GM21529 (cell line): ENCODE results near the gene IGLL1.
"Not testable (repeated sequence)": the region's sequence is repeated elsewhere in the genome, so short reads cannot be mapped to it uniquely, and the experiment has no call there.

Experiments
- ATAC-seq: cut with Tn5 transposase; IDR thresholded peaks from one replicate; pipeline ENCODE4 v1.9.1; 2021; ENCODE audit not compliant: unreplicated experiment

Gene IGLL1

DNA sequence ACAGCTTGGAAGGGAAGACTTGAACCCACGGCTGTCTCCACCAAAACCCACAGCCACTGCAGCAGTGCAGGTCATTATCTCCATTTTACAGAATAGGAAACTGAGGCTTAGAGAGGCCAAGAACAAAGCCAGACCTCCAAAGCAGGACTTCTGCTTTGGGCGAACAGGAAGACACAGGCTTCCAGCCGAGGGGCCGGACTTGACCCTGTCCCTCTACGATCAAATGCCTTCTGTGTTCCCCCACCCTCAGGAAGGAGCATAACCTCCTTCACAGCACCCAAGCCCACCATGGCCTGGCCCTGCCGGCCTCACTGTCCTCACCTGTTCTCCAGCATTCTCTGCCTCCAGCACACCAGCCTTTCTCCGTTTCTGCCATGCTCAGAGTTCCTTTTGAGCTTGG lies 15.8 kb downstream of the IGLL1 start:
- no peak for ATAC-seq

DNA sequence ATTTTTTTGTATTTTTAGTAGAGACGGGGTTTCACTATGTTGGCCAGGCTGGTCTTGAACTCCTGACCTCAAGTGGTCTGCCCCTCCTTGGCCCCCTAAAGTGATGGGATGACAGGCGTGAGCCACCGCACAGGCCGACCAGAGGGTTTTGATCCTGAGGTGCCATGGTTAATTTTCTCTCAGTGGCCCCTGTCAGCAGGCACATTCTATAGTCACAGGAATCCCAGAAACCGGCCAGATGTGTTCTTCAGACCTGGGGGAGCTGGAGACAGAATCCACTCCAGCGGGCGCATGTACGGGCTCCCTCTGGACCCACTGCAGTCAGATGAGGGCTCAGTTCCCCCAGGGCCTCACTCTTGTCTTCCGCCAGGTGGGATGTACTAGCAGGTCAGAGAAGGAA lies 17.0 kb downstream of the IGLL1 start:
- no peak for ATAC-seq

DNA sequence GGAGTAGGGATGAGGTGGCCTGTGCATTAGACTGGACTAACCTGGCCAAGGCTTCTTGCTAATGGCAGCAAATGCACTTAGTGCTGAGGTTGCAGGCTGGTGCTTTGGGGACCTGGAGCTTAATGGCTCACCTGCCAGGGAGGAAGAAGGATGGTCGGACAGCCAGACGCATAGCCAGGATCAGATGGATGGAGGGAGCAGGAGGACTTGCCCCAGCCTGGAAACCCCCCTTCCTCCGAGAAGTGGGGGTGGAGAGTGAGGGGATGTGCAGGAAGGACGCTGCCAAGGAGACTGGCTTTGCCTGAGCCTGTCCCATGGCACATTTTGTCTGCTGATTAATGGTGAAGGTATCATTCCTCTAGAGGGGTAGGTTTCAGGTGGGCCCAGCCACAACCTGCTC lies 17.9 kb downstream of the IGLL1 start:
- no peak for ATAC-seq

DNA sequence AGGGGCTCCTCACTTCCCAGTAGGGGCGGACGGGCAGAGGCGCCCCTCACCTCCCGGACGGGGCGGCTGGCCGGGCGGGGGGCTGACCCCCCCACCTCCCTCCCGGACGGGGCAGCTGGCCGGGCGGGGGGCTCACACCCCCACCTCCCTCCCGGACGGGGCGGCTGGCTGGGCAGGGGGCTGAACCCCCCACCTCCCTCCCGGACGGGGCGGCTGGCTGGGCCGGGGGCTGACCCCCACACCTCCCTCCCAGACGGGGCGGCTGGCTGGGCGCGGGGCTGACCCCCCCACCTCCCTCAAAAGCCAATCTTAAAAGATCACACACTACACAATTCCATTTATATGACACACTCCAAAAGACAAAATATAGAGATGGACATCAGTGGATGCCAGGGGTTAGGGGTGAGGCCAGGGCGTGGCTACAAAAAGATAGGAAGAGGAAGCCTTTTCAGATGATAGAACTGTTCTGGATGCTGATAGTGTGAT lies 19.0 kb downstream of the IGLL1 start:
- not testable (repeated sequence) for ATAC-seq

DNA sequence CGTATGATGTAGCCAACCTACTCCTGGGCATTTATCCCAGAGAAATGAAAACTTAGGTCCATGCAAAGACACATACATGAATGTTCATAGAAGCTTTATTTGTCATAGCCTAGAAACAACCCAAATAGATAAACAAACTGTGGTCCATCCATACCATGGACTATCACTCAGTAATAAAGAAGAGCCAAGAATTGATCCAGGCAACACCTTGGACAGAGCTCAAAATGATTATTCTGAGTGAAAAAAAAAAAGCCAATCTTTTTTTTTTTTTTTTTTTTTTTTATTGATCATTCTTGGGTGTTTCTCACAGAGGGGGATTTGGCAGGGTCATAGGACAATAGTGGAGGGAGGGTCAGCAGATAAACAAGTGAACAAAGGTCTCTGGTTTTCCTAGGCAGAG lies 19.9 kb downstream of the IGLL1 start:
- ATAC-seq, result not testable (repeated sequence)

DNA sequence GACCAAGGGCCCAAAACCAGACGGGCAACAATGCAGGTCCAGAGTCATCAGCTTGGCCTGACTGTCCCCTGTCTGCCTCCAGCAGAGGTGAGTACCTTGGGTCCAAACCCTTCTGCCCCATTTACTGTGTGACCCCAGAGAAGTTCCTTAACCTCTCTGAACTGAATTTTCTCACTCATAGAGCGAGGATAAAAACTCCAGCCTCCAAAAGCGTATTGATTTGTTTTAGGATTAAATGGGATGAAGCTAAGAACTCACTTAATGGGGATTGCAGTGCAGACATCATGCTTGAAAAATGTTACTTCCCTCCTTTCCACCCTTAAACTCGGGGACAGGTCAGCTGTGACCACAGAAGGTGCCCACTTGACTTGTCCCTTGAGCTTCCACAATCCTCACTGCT lies 22.6 kb downstream of the IGLL1 start:
- no peak for ATAC-seq

DNA sequence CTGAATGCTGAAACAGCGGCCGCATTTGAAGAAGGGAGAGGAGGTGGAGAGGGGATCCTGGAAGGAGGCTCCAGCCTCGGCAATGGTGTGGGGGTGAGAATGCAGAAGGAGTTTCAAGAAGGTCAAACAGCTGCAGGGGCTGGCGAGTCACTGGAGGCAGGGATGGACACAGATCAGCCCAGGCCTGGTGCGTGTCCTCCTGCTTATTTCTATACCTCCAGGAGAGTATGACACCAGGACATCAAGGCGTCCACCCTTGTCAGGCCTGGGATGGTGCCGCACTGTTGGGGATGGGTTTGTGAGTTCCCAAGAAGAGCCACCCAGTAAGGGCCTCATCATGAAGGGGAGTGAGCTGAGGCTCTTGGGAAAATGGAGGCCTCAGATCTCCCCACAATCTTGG lies 23.1 kb downstream of the IGLL1 start:
- no peak for ATAC-seq

- no peak for ATAC-seq
Measured at GRCh38 chr22:23556026-23556620, 24.0 kb downstream of the IGLL1 start.

DNA sequence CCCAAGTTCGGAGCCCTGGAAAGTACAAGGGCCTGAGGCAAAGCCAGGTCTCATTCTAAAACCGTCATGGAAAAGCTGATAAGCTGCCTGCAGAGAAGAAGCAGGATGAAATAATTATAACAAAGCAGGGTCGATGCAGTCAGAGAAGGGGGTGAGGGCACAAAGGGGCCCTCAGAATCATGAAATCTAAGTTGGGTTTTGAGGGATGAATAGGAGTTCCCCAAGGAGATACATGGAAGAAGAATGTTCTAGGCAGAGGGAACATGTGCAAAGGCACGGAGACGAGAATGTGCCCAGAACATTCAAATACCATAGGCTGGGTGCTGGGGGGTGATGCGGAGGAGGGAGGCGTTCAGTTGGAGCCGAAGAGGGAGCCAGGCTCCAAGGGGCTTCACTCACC lies 25.0 kb downstream of the IGLL1 start:
- no peak for ATAC-seq

GRCh38 chr22:23553924-23554870 lies 25.9 kb downstream of the IGLL1 start:
- ATAC-seq, result no peak

- ATAC-seq, result no peak
Measured at GRCh38 chr22:23553438-23553837, 26.7 kb downstream of the IGLL1 start.

- ATAC-seq, result no peak
Measured at GRCh38 chr22:23552573-23552972, 27.5 kb downstream of the IGLL1 start.

DNA sequence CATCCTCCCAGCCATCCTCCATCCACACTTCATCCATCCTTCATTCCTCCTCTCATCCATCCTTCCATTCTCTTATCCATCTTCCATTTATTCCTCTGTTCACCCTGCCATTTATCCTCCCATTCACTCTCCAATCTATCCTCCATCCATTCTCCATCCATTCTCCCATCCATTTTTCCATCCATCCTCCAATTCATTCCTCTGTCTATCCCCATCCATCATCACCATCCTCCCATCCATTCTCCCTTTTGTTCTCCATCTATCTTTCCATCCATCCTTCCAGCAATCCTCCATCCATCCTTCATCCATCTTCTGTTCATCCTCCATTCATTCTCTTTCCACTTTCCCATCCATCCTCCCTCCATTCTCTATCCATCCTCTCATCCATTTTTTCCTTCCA lies 28.7 kb downstream of the IGLL1 start:
- ATAC-seq, result no peak

- ATAC-seq, result no peak
Measured at GRCh38 chr22:23550049-23550650, 29.9 kb downstream of the IGLL1 start.

GRCh38 chr22:23549198-23549595 lies 30.9 kb downstream of the IGLL1 start:
- ATAC-seq, result no peak

DNA sequence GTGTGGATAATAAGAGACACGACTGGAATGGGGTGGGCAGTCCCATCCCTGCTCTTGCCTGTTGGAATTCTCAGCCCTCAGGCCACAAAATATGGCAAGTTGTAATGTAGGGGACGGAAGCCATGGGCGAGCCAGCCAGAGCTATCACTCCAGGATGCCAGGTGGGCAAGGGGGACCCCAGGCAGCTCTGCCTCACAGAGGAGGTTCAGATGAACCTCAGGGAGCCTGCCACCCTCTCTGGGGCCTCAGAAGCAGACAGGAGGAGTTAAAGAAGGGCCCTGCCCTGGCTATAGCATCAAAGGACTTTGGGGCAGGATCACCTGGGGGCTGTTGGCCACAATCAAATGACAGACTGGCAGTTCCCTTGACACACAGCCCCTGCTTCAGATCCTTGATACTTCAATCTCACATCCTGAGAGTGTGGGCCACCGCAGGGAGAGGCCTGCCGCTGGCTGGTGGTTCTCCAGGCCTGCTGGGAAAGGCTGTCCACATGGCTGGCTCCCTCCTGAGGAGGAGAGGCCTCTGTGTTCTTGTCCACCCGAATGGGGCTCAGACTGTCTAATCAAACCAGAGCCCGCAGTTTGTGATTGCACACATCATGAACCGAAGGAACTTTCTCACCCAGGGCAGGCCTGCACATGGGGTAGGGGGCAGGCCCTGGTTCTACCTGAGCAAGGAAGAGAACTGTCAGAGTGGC lies 31.4 kb downstream of the IGLL1 start:
- ATAC-seq, result no peak

DNA sequence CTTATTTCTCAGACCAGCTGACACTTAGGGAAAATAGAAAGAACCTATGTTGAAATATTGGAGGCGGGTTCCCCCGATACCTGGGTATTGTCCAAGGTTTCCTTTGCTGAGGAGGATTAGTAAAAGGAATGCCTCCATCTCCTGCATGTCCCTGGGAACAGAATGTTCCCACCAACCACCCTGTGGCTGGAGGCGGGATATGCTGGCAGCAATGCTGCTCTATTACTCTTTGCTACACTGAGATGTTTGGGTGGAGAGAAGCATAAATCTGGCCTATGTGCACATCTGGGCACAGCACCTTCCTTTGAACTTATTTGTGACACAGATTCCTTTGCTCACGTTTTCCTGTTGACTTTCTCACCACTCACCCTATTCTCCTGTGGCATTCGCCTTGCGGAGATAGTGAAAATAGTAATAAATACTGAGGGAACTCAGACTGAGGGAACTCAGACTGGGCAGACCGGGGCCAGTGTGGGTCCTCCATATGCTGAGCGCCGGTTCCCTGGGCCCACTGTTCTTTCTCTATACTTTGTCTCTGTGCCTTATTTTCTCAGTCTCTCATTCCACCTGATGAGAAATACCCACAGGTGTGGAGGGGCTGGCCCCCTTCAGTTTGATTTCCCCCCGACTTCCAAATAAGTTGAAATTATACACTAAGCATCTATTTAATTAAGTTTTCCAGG lies 32.1 kb downstream of the IGLL1 start:
- ATAC-seq, result no peak

DNA sequence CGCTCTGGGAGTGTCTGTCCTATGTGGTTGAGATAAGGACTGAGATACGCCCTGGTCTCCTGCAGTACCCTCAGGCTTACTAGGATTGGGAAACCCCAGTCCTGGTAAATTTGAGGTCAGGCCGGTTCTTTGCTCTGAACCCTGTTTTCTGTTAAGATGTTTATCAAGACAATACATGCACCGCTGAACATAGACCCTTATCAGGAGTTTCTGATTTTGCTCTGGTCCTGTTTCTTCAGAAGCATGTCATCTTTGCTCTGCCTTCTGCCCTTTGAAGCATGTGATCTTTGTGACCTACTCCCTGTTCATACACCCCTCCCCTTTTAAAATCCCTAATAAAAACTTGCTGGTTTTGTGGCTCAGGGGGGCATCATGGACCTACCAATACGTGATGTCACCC lies 32.7 kb downstream of the IGLL1 start:
- not testable (repeated sequence) for ATAC-seq

DNA sequence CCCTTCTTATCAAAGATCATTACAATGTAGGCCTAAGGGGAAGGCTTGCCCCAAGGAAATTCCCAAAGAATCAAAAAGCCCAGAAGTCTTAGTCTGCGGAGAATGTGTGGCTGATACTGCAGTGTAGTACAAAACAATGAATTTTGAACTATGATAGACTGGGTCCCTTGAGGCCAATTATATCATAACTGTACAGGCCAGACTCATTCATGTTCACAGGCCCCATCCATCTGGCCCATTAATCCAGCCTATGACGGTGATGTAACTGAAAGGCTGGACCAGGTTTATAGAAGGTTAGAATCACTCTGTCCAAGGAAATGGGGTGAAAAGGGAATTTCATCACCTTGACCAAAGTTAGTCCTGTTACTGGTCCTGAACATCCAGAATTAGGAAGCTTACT lies 35.2 kb downstream of the IGLL1 start:
- no peak for ATAC-seq

DNA sequence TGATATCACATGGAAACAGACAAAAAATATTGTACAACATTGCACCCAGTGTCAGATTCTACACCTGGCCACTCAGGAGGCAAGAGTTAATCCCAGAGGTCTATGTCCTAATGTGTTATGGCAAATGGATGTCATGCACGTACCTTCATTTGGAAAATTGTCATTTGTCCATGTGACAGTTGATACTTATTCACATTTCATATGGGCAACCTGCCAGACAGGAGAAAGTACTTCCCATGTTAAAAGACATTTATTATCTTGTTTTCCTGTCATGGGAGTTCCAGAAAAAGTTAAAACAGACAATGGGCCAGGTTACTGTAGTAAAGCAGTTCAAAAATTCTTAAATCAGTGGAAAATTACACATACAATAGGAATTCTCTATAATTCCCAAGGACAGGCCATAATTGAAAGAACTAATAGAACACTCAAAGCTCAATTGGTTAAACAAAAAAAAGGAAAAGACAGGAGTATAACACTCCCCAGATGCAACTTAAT lies 36.5 kb downstream of the IGLL1 start:
- ATAC-seq, result not testable (repeated sequence)

GRCh38 chr22:23542933-23543332 lies 37.2 kb downstream of the IGLL1 start:
- ATAC-seq, result no peak
